ENCODE results near the gene KCNJ8.

DNA sequence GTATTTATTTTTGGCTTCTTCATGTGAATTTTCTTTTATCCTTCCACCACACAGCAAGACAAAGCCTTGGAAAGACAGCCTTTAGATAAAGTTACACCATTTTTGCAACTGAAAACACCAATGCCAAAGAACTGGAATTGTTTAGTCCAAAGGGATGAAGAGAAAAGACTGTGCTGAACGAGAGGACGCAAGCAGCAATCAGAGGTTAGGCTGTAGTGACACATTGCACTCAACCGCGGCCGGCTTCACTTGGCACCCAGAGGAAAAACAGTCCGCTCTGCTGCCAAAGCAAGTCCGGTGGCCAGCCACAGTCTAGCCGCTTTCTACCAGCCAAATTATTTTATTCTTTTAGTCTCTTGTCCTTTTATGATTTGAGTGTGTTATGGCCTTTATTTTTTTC, 49.1 kb upstream of the KCNJ8 start:
- TF ChIP-seq SRF (IDR thresholded peaks at IDR 0.05; ENCODE audit: low read depth in 2 of 2, low read length in 2 of 2): no peak
- no peak for TF ChIP-seq DPF2 (IDR thresholded peaks at IDR 0.05)
- TF ChIP-seq, protein P1, sequence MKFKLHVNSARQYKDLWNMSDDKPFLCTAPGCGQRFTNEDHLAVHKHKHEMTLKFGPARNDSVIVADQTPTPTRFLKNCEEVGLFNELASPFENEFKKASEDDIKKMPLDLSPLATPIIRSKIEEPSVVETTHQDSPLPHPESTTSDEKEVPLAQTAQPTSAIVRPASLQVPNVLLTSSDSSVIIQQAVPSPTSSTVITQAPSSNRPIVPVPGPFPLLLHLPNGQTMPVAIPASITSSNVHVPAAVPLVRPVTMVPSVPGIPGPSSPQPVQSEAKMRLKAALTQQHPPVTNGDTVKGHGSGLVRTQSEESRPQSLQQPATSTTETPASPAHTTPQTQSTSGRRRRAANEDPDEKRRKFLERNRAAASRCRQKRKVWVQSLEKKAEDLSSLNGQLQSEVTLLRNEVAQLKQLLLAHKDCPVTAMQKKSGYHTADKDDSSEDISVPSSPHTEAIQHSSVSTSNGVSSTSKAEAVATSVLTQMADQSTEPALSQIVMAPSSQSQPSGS (IDR thresholded peaks at IDR 0.05; ENCODE audit: low read length): no peak
- TF ChIP-seq POLR2AphosphoS5 (IDR thresholded peaks at IDR 0.05; ENCODE audit: low read length): no peak
- TF ChIP-seq, protein P2, sequence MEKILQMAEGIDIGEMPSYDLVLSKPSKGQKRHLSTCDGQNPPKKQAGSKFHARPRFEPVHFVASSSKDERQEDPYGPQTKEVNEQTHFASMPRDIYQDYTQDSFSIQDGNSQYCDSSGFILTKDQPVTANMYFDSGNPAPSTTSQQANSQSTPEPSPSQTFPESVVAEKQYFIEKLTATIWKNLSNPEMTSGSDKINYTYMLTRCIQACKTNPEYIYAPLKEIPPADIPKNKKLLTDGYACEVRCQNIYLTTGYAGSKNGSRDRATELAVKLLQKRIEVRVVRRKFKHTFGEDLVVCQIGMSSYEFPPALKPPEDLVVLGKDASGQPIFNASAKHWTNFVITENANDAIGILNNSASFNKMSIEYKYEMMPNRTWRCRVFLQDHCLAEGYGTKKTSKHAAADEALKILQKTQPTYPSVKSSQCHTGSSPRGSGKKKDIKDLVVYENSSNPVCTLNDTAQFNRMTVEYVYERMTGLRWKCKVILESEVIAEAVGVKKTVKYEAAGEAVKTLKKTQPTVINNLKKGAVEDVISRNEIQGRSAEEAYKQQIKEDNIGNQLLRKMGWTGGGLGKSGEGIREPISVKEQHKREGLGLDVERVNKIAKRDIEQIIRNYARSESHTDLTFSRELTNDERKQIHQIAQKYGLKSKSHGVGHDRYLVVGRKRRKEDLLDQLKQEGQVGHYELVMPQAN (conservative IDR thresholded peaks at IDR 0.05): no peak
- TF ChIP-seq, protein P3, sequence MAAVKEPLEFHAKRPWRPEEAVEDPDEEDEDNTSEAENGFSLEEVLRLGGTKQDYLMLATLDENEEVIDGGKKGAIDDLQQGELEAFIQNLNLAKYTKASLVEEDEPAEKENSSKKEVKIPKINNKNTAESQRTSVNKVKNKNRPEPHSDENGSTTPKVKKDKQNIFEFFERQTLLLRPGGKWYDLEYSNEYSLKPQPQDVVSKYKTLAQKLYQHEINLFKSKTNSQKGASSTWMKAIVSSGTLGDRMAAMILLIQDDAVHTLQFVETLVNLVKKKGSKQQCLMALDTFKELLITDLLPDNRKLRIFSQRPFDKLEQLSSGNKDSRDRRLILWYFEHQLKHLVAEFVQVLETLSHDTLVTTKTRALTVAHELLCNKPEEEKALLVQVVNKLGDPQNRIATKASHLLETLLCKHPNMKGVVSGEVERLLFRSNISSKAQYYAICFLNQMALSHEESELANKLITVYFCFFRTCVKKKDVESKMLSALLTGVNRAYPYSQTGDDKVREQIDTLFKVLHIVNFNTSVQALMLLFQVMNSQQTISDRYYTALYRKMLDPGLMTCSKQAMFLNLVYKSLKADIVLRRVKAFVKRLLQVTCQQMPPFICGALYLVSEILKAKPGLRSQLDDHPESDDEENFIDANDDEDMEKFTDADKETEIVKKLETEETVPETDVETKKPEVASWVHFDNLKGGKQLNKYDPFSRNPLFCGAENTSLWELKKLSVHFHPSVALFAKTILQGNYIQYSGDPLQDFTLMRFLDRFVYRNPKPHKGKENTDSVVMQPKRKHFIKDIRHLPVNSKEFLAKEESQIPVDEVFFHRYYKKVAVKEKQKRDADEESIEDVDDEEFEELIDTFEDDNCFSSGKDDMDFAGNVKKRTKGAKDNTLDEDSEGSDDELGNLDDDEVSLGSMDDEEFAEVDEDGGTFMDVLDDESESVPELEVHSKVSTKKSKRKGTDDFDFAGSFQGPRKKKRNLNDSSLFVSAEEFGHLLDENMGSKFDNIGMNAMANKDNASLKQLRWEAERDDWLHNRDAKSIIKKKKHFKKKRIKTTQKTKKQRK (IDR thresholded peaks at IDR 0.05; ENCODE audit: low read depth, low read length): no peak
- no peak for TF ChIP-seq SMC3 (IDR thresholded peaks at IDR 0.05; ENCODE audit: borderline replicate concordance, low read length)
- TF ChIP-seq SUZ12 (IDR thresholded peaks at IDR 0.05; ENCODE audit: unreplicated experiment): no peak
- TF ChIP-seq MEF2B (IDR thresholded peaks at IDR 0.05; ENCODE audit: partially characterized antibody, poor library complexity, severe bottlenecking): no peak
- TF ChIP-seq, protein P4, sequence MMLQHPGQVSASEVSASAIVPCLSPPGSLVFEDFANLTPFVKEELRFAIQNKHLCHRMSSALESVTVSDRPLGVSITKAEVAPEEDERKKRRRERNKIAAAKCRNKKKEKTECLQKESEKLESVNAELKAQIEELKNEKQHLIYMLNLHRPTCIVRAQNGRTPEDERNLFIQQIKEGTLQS (IDR thresholded peaks at IDR 0.05; ENCODE audit: borderline replicate concordance, extremely low read depth, low read depth, low read length): no peak
